HS-5 (cell line): ENCODE data around the gene PRR7.
"Not testable (repeated sequence)": the region's sequence is repeated elsewhere in the genome, so short reads cannot be mapped to it uniquely, and the experiment has no call there.

Experiments used
- DNase-seq: peaks from one replicate; pipeline ENCODE4 v3.0.0-alpha.2; 2012; ENCODE audit warnings: low read depth

Gene PRR7

GRCh38 chr5:177484902-177485549 is 38.4 kb downstream of the PRR7 start:
- DNase-seq: no peak

DNA sequence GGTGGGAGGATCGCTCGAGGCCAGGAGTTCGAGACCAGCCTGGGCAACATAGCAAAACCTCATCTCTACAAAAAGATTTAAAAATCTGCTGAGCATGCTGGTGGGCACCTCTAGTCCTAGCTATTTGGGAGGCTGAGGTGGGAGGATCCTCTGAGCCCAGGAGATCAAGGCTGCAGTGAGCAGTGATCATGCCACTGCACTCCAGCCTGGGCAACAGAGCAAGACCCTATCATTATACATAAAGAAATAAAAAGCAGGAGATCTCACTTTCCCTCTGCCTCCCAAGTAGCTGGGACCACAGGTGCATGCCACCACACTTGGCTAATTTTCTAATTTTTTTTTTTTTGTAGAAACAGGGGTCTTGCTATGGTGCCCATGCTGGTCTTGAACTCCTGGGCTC is 39.1 kb downstream of the PRR7 start:
- DNase-seq: not testable (repeated sequence)

DNA sequence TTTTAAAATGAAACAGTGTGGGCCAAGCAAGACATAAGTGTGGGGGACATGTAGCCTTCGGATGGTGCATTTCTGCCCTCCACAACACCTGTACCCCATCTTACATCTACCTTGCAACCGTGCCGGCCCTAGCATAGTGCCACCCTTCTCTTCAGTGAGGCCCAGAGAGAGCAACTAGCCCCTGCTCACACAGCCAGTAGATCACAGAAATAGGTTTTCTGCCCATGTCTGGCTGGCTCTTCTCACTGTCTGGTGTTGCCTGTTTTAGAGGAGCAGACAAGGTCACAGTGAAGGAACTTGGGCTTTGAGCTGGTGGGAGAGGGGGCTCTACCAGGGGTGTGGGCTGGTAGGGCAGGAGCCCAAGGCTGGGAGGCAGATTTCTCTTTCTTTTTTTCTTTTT is 39.6 kb downstream of the PRR7 start:
- DNase-seq: no peak

GRCh38 chr5:177487144-177487543 is 40.5 kb downstream of the PRR7 start:
- no peak for DNase-seq

DNA sequence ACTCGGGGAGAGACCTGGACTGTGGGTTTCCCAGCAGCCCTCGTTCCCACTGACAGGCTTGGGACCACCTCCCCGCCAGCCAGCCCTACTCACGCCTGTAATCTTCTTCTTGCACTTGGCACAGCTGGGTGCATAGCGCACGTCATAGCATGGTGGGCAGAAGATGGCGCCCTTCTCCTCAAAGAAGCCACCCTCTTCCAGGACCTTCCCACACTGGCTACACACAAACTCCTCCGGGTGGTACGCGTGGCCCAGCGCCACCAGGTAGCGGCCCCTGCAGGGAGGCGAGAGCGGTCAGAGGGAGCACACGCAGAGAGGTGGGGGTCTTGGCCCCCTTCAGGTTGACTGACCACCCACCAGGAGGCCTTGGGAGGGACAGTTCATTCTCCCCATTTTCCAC is 41.4 kb downstream of the PRR7 start:
- DNase-seq: no peak

DNA sequence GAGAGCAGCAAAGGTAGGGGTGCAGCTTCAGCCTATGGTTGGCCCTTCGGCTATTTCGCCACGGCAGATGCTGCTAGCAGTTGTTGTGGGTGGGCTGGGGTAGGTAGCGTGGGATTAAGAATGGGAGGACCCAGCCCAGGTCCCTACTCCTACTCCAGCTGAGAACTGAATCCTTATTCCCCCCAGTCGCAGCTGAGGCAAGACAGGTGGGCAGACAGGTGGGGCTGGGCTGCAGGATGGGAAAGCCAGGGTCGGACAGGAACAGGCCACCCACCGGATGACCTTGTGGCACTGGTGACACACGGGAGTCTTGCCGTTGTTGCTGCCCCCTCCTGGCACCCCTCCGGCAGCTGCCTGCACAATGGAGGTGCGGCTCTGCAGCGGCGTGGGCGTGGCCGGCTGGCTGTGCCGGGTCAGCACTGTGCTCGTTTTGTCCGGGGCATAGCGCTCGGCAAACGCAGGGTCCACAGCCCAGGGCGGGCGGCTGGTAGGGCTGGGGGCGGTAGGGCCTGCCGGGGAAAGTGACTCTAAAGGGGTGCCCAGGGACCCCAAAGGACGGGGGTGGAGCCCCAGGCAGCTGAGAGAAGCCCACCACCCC is 42.6 kb downstream of the PRR7 start:
- DNase-seq: no peak

DNA sequence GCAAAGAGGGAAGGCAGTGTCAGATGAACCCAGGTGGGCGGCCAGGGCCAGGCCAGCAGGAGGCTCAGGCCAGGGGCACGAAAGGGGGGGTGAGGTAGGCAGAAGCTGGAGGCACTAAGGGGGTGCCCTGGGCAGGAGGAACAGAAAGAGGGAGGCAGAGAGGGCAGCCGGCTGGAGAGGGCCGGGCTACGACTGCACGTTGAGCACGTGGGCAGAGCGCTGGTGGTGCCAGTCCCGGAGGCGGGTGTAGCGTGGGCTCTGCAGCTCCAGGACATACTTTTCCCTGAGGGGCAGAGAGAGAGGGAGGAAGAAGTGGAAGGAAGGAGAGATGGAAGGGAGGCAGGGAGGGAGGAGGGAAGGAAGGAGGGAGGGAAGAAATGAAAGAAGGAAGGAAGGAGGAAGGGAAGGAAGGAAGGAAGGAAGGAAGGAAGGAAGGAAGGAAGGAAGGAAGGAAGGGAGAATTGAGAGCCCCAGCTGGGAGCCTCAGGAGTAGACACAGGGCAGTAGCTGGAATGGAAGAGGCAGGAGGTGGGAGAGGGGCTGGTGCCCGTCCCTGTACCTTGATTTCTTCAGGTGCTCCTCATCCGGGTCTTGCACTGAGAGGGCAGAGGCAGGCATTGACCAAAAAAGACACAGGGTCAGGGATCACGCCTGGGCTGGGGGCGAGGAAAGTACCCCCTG is 43.8 kb downstream of the PRR7 start:
- no peak for DNase-seq

GRCh38 chr5:177490992-177491391 is 44.4 kb downstream of the PRR7 start:
- DNase-seq: no peak

GRCh38 chr5:177491429-177491945 is 44.9 kb downstream of the PRR7 start:
- DNase-seq: no peak

DNA sequence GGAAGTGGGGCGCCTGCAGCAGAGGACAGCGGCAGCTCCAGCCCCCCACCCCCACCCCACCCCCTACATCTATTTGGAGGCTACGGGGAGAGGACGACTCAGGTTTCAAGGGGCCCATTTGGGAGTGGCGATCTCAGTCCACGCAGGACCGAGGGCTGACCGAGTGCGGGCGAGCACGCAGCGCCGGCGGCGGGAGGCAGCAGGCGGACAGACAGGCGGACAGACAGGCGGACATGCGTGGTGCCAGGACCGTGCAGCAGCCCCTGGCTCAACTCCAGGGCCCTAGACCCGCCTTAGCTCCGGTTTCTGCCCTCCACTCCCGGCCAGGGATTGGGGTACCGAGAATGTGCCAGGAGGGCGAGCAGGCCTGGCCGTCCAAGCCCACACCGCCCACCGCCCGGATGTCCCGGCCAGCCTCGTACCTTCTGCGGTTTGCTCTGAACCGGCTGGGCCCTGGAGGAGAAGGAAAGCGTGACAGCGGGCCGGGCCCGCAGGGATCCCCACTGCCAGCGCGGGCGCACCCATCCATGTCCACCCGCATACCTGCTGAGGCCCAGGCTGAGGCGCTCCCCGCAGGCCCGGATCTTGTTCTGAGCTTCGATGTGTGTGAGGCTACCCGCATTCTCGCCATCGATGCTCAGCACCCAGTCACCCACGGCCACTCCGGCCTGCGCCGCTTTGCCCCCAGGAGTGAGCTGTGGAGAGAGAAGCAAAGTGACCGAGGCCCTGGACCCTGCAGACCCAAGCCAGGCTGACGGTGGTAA is 45.6 kb downstream of the PRR7 start:
- no peak for DNase-seq

DNA sequence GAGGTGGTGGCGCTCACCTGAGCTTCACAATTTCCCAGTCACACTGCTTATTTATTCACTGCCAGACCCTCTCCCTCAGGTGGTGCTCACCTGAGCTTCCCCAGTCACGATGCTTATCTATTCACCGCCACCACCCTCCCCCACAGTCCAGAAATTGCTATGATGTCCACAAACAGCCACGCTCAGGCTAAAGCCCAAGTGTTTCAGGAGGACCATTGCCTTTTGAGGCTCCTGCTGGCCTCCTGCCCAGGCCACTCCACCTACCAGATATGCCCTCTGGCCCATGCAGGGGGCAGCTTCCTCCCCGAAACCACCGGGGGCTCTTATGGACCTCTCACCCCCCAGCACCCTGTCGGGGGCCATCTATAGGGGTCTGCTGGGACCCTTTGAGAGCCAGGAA is 46.2 kb downstream of the PRR7 start:
- no peak for DNase-seq

GRCh38 chr5:177493795-177494345 is 47.3 kb downstream of the PRR7 start:
- no peak for DNase-seq

DNA sequence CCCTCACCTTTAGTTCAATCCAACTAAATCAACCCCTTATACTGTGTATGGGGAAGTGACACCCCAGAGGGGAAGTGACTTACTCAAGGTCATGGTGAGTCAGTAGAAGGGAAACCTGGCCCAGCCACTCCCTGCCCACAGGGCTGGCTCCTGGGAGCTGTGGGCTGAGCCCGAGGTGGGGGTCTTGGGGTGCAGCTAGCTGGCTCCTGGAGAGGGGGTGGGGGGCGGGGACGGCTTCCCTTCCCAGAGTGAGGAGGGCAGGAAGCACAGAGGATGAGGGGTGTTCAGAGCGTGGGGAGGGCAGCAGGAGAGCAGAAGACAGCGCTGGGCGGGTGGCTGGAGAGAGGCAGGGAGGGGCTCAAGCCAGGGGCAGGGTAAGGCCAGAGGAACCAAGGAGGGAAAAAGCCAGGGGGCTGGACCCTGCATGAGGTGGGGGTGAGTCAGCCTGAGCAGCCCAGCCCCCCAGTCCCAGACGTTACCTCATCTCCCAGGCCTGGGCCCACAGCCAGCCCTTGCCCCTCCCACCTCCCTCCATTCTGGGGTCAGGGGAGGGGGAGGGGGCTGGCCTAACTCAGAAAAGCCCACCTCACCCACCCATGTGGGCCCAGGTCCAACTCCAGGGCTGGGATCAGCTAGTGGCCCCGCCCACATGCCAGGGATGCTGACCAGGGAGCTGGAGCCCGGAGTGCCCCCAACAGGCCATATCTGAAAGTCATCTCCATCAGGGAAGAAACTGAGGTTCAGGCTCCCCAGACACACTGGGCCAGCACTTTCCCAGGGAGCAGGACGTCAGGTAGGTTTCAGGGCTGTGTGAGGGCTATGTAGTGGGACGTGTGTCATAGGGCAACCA is 48.0 kb downstream of the PRR7 start:
- peak; percentile 82 for DNase-seq

DNA sequence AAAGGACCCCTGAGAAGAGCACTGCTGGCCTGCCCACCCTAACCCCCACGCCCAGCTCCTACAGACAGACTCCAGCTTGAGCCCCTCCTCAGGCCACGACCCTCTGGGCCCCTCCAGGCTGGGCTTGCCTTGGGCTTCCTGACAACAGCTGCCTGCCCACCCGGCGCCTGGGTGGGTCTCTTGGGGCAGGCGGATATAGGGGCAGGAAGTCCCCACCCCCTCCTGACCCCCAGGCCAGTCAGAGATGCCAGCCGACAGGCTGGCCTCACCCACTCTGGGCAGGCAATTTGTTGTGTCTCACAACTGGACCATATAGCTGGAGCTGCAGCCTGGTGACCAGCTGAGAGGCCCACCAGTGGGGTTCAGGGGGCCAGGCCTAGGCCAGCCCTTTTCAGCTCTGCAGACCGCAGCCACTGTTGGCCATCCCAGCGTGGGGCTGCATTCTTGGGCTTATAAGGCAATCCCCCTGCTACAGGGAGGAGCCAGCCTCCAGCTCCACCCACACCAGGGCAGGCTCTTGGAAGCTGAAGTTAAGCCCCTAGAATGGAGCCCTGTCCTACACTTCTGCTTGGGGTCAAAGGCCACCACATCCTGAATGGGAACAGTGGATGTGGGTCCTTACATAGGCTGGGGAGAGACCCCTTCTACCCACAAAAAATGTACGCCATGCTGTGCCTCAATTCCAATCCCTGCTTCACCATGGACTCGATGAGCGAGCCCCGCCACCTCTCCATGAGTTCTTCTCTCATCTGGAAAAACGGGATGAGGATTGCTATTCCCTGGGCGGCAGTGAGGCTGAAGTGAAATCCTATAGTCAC is 48.8 kb downstream of the PRR7 start:
- no peak for DNase-seq

- DNase-seq: no peak
Measured at GRCh38 chr5:177496070-177496726, 49.6 kb downstream of the PRR7 start.

GRCh38 chr5:177496727-177497291 is 50.2 kb downstream of the PRR7 start:
- peak; percentile 39 for DNase-seq

DNA sequence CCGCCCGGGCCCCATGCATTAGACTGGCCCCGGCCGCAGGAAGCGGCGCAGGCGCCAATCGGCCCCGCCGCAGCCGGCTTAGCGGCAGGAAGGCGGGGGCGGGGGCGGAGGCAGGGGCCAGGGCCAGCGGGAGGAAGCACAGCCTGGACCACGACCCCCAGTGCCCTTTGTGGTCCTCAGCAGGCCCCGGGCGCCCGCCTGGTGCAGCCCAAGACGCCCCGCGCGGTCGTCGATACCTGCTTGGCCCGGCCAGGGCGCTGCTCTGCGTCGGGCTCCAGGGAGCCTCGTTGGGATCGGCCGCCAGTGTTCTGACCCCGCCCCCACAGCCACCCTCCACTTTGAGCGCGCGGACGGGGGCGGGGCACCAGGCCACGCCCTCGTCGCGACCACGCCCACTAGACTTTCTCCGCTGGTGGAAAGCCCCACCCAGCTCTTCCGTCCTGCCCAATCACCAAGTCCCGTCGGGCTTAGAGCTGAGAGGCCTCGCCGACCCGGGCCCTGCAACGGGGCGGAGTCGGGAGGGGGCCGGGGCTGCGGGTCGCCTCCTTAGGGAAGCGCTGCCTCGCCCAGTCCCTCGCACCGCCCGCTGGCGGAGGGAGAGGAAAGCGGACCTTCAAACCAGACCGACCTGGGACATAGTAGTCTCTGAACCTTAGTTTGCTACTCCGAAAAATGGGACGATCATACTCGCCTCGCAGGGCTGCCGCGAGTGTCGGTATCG is 50.8 kb downstream of the PRR7 start, which contains the start of gene PDLIM7:
Gene PDLIM7 (minus strand): TSS at position 313 of the 721 bp plus-strand sequence. CDS start 1,092 bp downstream, outside the sequence.
- peak; percentile 88 for DNase-seq

- no peak for DNase-seq
Measured at GRCh38 chr5:177498013-177498787, 51.6 kb downstream of the PRR7 start.
